HUES64 (cell line): ENCODE data around the gene CRYBB3. TPM values are rescaled to one million over a fixed set of nuclear protein-coding genes. Genes with fewer than 3 reads are reported as not detected.

Source experiments
- H3K27ac ChIP-seq: 2 replicates; pipeline ENCODE4 v1.7.0; 2013; ENCODE audit warnings: low read depth, low read length, inconsistent platforms
- H3K27me3 ChIP-seq: 2 replicates; pipeline ENCODE4 v1.6.1; 2013; ENCODE audit warnings: mild to moderate bottlenecking, low read length; ENCODE audit not compliant: insufficient read depth
- H3K36me3 ChIP-seq: 2 replicates; pipeline ENCODE4 v1.6.1; 2013; ENCODE audit warnings: mild to moderate bottlenecking, low read length; ENCODE audit not compliant: insufficient read depth
- H3K4me1 ChIP-seq: 2 replicates; pipeline ENCODE4 v1.6.1; 2013; ENCODE audit warnings: mild to moderate bottlenecking, low read length, moderate library complexity; ENCODE audit not compliant: insufficient read depth
- H3K4me3 ChIP-seq: 2 replicates; pipeline ENCODE4 v1.5.1; 2013; ENCODE audit warnings: mild to moderate bottlenecking, low read length, moderate library complexity
- H3K9ac ChIP-seq: 2 replicates; pipeline ENCODE4 v1.6.1; 2013; ENCODE audit warnings: mild to moderate bottlenecking, low read depth, low read length
- H3K9me3 ChIP-seq: 2 replicates; pipeline ENCODE4 v1.6.1; 2013; ENCODE audit warnings: low read depth, low read length; ENCODE audit not compliant: insufficient read depth
- WGBS: fragments of 150-250, 120-280 bp; methylation state at CpG from one replicate; pipeline ENCODE4 v1.1.7; 2013; ENCODE audit warnings: missing lambda C conversion rate; 5-methylcytosine and 5-hydroxymethylcytosine counted together
- polyA plus RNA-seq, 2 experiments: library from polyadenylated mRNA; stranded (reverse); fragments of 50-300 nt; gene quantifications; one replicate each; pipeline ENCODE4 v1.2.3, GENCODE V29; 2013

Gene CRYBB3
- polyA plus RNA-seq (2013, experiment 1 of 2), result not detected
- not detected for polyA plus RNA-seq (2013, experiment 2 of 2)

DNA sequence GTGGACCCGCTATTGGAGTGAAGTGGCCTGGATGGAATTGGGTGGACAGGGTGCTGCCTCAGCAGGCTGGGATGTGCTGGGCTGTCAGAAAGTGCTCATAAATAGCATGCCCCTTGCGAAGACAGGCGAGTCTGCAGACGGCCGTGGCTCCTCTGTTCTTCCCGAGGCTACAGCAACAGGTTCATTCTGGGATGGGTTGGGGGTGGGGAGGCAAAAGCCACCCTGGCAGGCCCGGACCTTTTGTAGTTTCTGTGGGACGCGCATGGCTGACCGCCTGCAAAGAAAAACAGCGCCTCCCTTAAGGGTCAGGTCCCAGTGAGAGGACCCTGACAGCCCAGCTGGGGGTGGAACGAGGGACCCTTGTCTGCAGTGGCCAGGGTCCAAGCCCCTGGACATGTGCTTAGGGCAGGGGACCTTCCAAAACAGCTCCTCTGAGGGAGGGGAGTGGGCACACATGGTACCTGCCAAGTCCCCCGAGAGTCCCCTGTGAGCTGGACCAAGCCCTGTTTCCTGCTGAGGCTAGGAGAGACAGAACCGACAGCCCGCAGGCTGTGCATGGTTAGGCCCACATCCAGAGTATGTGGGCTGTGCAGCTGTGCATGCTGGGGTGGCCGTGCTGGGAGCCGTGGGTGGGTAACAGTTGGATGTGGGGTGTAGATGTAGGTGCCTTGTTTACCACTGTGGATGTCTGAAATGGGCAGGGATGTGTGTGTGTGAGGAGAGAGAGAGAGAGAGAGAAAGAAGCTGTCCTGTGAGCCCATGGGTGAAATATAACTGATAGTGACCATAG, at the start of gene CRYBB3:
TSS of gene CRYBB3 (plus strand) at position 128 of the 790 bp plus-strand sequence. CDS start 1,539 bp downstream, outside the sequence.
- no peak within 1 kb of the TSS for H3K4me3 ChIP-seq
- H3K27ac ChIP-seq, result no peak within 1 kb of the TSS
- WGBS, result 89% methylated on average over 17 of the region's 17 CpGs
- no peaks in the 10 kb centered on the region; the same call in 1 of the 2 replicates for H3K4me1 ChIP-seq
- no peaks in the 10 kb centered on the region for H3K27me3 ChIP-seq
- H3K36me3 ChIP-seq, result no peaks in the 10 kb centered on the region; the same call in 1 of the 2 replicates
- H3K9ac ChIP-seq, result no peak within 1 kb of the TSS
- H3K9me3 ChIP-seq, result no peaks in the 10 kb centered on the region

DNA sequence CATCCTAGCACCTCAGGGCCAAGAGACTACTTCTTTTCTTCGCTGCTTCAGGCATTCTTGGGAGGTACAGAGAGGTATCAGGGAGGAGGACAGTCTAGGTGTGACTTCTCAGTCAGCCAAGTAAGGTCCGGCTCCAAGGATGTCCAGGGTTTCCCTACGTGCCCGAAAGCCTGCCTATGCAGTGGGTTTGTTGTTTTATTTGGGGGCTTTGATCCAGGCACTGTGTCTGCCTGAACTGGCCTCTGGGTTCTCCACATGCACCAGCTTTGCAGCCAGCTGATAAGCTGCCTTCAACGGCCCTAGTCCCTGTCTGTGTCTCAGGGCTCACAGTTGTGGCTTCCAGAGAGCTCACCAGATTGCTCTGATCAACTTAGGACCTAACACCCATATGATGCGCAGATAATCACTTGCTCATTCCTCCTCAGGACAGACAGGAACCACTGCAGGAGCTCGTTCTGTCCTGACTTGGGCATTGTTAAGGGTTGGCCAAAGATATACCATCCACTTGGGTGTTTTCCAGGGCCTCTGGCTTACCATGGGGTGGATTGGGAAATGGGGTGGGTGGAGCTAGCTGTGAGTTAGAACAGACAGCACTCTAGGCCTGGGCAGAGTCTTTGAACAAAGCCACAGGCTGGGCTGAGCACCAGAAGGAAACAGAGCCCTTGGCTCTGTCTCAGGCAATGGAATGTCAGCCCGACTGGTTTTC, 45.5 kb upstream of the CRYBB3 start:
- H3K36me3 ChIP-seq, result no peaks in the 10 kb centered on the region
- no peaks in the 10 kb centered on the region for H3K9me3 ChIP-seq
- no peak overlapping the region; the same call in 1 of the 2 replicates for H3K27ac ChIP-seq
- H3K4me3 ChIP-seq, result no peak overlapping the region
- no peaks in the 10 kb centered on the region for H3K27me3 ChIP-seq
- no peak overlapping the region for H3K9ac ChIP-seq
- WGBS, result 82% methylated on average over 8 of the region's 8 CpGs
- H3K4me1 ChIP-seq, result 0 out of 2 replicates have a peak, but pooled peaks cover 6% of the 10 kb centered on the region

DNA sequence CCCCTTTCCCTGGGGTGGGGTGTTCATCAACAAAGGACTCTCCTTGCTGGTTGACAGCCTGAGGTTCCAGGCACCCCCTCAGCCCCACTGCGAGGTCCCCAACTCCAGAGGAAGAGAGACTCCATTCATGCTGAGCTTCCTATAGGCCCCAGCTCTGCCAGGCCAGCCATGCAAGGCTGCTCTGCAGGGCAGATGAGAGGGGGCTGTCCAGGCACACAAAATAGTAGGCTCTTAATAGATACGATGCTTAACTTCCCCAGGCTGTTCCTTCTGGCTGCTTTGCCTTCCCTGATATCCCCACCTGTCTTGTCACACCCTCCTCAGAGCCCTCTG, 45.0 kb upstream of the CRYBB3 start:
- Histone ChIP-seq H3K4me1 (0 out of 2 replicates have a peak, but pooled peaks cover 6% of the 10 kb centered on the region), H3K27ac (no peak overlapping the region), H3K27me3 (no peaks in the 10 kb centered on the region), H3K9ac (no peak overlapping the region), H3K36me3 (no peaks in the 10 kb centered on the region), H3K9me3 (no peaks in the 10 kb centered on the region), H3K4me3 (no peak overlapping the region)
- WGBS, result 87% methylated on average over 2 of the region's 2 CpGs

DNA sequence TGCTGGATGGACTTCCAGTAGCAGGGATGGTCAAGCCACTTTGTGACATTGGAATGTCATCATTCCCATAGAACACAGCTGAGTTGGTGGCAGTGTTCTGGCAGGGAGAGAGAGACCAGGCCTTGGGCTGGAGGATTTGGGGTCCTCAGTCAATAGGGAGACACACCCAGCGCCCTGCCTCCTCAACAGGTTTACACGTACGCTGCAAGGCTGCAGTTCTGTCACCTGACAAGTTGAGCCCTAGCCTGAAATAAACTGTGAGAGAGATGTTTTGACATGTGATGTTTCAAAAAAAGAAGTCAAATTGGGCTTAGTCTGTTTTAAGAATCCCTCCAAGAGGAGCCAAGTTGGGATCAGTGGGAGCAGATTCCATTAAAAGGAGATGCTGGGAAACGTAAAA, 42.9 kb upstream of the CRYBB3 start:
- H3K4me3 ChIP-seq, result no peak overlapping the region
- 92% methylated on average over 3 of the region's 4 CpGs for WGBS
- 0 out of 2 replicates have a peak, but pooled peaks cover 6% of the 10 kb centered on the region for H3K4me1 ChIP-seq
- no peaks in the 10 kb centered on the region for H3K36me3 ChIP-seq
- H3K9me3 ChIP-seq, result no peaks in the 10 kb centered on the region
- no peak overlapping the region for H3K9ac ChIP-seq
- H3K27me3 ChIP-seq, result no peaks in the 10 kb centered on the region
- H3K27ac ChIP-seq, result no peak overlapping the region

DNA sequence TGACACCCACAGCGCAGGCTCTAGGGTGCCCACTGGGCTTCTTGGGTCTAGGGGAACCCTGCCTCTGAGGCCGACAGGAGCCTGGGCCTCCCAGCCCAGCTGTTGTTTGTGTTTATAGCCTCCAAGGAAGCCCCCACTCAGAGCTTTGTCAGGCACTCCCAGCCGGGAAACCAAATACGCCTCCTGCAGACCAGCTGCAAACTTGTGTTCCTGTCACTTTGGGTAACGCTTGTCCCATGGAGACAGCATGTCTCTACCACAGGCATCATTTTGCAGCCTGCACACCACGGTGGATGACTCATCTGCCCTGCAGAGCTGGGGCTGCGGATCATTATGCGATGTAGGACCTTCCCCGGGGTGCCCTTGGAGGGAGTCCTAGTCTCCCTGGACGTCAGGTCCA, 40.6 kb upstream of the CRYBB3 start:
- 74% methylated on average over 10 of the region's 10 CpGs for WGBS
- no peak overlapping the region for H3K4me3 ChIP-seq
- H3K27ac ChIP-seq, result no peak overlapping the region

DNA sequence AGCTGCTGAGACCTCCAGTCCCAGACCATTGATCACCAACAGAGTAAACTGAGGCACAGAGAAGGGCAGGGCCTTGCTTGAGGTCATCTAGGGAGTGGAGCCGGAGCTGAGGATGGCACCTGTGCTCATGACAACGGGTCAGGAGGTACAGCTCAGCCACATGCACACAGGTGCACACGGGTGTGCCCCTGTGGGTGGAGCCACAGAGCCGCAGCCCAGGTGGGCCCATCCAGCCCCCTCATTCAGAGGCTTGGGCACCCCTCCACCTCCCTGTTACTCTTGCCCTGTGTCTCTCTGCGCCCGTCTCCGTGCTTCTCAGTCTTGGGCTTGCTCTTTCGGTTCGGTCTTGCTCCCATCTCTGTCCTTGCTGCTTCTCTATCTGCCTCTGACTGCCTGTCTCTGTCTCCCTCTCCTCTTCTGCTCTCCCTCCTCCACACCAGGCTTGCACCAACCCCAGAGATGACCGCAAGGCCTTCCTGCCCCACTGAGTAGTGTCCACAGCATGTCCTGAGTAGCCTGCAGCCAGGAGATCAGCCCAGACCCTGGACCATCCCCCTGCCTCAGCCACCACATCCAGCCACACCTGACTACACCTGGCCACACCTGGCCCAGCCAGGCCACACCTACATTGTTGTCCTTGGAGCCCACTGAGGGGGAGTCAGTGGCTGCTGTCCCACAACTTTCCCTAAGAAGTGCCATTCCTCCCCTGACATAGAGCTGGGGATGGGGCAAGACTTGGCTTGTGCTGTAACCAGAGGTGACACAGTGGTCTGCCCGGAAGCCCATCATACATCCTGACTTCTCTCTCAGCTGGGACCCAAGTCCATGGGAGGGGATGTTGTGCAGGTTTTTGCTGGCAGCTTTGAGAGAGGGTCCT, 39.3 kb upstream of the CRYBB3 start:
- H3K27me3 ChIP-seq, result no peaks in the 10 kb centered on the region
- WGBS, result 93% methylated on average over 11 of the region's 11 CpGs
- no peak overlapping the region for H3K27ac ChIP-seq
- no peaks in the 10 kb centered on the region for H3K9me3 ChIP-seq
- no peak overlapping the region for H3K4me3 ChIP-seq
- H3K4me1 ChIP-seq, result no peaks in the 10 kb centered on the region
- no peaks in the 10 kb centered on the region for H3K36me3 ChIP-seq
- H3K9ac ChIP-seq, result no peak overlapping the region

More for the DNA sequence above, 40.6 kb upstream of the CRYBB3 start:
- 0 out of 2 replicates have a peak, but pooled peaks cover 6% of the 10 kb centered on the region for H3K4me1 ChIP-seq
- no peak overlapping the region for H3K9ac ChIP-seq
- H3K27me3 ChIP-seq, result no peaks in the 10 kb centered on the region
- no peaks in the 10 kb centered on the region for H3K9me3 ChIP-seq
- no peaks in the 10 kb centered on the region for H3K36me3 ChIP-seq

DNA sequence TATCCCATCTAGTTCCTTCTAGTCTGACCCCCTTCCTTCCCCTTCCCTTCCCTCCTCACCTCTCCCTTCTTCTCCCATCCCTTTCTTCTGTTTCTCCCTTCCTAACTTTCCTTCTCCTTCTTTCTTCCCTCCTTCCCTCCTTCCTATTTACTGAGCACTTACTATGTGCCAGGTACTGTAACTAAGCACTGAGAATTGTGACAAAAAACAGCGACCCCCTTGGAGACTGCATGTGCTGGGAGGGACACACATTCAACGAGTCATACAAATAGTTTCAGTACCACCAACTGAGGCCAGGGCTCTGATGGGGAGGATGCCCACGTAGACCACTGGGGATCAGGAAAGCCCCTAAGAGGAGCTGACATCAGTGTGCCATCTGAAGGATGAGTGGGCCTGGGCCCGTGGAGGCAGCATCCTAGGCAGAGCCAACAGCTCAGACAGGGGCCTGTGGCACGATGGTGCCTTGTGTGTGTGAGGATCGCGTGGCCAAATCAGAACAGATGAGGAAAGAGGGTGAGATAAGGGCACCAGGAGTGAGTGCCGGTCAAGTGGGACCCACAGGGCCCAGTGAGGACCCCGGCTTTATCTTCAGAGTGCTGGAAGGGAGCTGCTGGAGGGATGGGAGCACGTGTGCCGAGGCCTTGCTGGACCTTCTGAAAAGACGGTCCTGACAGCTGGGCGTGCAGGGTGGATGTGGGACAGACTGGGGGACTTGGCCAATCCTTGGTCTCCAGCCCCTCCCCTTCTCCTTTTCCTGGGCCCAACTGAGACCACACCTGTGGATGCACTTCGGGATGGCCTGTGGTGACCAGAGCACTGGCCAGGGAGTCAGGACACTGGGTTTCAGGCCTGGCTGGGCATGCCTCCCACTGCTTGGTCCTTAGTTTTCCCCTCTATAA, 38.4 kb upstream of the CRYBB3 start:
- no peaks in the 10 kb centered on the region for H3K4me1 ChIP-seq
- no peak overlapping the region for H3K9ac ChIP-seq
- H3K27ac ChIP-seq, result no peak overlapping the region
- H3K4me3 ChIP-seq, result no peak overlapping the region
- no peaks in the 10 kb centered on the region for H3K36me3 ChIP-seq
- no peaks in the 10 kb centered on the region for H3K9me3 ChIP-seq
- 81% methylated on average over 14 of the region's 14 CpGs for WGBS
- H3K27me3 ChIP-seq, result no peaks in the 10 kb centered on the region

DNA sequence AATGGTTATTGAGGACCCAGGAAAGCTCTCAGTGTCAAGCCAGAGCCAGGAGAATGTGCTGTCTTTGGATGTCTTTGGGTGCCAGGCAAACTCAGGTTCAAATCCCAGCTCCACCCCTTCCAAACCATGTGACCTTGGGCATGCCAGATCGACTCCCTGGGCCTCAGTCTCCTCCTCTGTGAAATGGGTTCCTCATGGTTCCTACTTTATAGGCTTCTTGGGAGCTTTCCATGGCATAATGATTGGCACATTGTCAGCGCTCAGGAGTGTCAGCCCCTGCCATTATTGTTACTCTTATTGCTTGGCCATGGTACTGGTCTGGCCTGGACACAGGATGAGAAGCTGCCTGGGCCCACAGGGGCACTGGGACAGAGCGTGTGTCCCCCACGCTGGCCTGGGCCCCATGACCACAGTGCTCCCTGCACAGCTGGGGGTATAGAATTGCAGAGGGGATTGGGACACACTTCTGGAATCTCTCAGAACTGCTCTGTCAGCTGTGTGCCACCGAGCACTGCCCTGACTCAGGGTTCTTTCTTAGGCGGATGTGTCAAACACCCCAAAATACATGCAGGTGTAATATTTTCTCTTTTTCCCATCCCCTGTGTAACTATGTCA, 37.6 kb upstream of the CRYBB3 start:
- WGBS, result 90% methylated on average over 6 of the region's 6 CpGs
- Histone ChIP-seq H3K36me3 (no peaks in the 10 kb centered on the region), H3K27ac (no peak overlapping the region), H3K9ac (no peak overlapping the region), H3K4me3 (no peak overlapping the region), H3K27me3 (no peaks in the 10 kb centered on the region), H3K9me3 (no peaks in the 10 kb centered on the region), H3K4me1 (no peaks in the 10 kb centered on the region)

DNA sequence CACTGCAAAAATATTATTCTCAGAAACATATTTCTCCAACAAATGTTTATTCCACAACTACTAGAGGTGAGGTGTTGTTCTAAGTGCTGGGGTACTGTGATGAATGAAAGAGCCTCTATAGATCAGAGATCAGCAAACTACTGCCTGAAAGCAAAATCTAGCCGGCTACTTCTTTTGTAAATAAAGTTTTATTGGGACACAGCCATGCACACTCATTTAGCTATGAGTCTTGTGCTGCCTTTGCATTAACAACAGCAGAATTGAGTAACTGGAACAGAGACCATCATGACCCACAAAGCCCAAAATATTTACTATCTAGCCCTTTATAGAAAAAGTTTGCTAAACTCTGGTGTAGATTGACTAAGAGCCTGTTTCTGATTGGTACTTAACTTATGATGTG, 37.1 kb upstream of the CRYBB3 start:
- Histone ChIP-seq H3K36me3 (no peaks in the 10 kb centered on the region), H3K4me1 (no peaks in the 10 kb centered on the region), H3K9ac (no peak overlapping the region), H3K4me3 (no peak overlapping the region), H3K27me3 (no peaks in the 10 kb centered on the region), H3K9me3 (no peaks in the 10 kb centered on the region), H3K27ac (no peak overlapping the region)
- WGBS, result 80% methylated on average over 1 of the region's 1 CpG

DNA sequence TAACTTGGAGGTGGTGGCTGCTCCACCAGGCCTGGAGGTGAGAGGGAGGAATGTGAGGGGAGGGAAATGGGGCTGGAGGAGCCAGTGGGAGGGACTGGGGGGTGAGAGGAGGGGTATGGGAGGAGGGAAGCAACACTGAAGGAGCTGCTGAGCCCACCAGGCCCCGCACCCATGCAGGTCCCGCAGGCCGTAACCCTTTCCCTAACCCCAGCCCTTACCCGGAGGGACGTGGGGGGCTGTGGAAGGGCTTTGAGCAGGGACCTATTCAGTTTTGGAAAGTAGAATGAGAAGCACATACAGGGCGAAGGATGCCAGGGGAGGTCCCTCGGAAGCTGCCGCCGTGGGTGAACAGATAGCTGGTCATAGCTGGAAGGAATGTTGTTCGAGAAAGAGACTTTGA, 33.9 kb upstream of the CRYBB3 start:
- Histone ChIP-seq H3K27ac (no peak overlapping the region), H3K36me3 (no peaks in the 10 kb centered on the region), H3K9me3 (no peaks in the 10 kb centered on the region), H3K27me3 (no peaks in the 10 kb centered on the region), H3K4me1 (no peaks in the 10 kb centered on the region), H3K4me3 (no peak overlapping the region), H3K9ac (no peak overlapping the region)
- 94% methylated on average over 10 of the region's 10 CpGs for WGBS
